Activated CD8-positive, alpha-beta memory T cell treated with anti-CD3 and anti-CD28 coated beads, Interleukin-2, amount 50 U/mL, for 4 hours (primary cell): Measurements from ENCODE around the gene SIAH2.
A peak's percentile ranks its signal among the peaks of the same experiment; 100 is the strongest.

Experiments
- DNase-seq: peaks from one replicate; pipeline ENCODE4 v3.0.0-alpha.2; 2020

The SIAH2 gene

DNA sequence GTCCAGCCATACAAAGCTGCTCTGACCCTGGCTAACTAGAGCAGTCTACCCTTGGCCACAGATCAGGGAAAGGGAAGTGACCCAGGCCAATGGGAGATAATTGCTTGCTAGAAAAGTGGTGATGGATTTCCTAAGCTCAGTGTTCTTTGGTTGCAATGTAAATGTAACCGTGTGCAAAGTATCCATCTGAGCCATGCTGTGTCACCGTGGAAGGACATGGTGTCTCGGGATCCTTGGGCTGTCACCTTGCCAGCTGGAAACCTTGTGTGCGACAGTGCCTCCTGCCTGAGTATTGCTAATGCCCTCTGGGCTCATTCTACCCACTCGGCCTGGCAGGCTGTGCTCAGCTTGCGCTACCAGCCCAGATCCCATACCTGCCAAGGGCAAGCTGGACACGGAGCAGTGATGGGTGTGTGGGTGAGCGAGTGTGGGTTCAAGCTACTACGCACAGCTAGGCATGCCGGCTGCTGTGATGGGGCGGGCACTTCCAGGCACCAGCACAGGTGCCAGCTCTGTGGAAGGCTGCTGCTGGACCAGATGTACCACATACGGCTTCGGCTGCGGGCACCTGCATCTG, 10.7 kb upstream of the SIAH2 start:
- no peak for DNase-seq

DNA sequence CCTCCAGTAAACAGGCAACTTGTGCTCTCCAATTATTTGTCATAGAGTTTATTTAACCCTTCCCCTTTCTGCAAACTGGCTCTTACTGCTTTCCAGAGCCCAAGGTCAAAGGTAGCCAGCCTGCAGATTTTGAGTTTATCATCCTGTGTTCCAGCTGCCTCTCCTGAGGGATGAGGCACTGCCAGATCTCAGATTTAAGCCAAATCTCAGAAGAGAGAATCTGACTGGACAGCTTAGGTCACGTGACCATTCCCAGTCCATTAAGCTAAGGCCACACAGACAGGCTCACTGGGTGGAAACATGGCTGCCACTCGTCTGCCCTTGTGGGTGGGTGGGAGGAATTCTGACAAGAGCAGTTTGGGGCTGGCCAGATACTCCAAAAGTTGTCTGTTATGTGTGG, 8.6 kb upstream of the SIAH2 start:
- no peak for DNase-seq

DNA sequence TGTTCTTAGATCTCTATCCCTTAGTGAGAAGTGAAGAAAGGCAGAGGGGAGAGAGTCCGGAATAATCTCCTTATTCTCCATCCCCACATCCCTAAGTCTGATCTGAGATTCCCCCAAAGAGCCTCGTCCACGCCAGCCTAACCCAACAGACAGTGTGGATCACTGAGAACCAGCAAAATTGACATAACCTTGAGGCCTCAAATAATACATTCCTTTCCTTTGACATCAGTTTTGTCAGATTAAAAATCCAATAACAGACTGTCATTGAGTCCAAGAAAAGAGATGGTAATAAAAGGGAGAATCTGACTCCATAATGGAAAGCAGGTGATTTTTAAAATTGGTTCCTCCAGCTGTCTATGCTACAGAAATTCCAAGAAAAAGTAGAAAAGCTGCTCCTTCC, 7.7 kb upstream of the SIAH2 start:
- DNase-seq: no peak

DNA sequence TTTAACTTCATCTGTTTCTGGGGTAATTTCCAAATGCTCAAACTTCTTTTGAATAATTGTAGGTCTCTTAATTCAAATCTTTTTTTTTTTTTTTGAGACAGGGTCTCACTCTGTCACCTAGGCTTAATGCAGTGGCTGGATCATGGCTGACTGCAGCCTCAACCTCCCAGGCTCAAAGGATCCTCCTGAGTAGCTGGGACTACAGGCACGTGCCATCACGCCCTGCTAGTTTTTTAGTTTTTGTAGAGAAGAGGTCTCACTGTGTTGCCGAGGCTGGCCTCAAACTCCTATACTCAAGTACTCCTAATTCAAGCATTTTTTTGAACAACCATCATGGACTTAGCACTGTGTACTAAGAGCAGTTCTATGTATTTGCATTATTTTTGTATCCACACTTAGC, 3.8 kb upstream of the SIAH2 start:
- DNase-seq: no peak

DNA sequence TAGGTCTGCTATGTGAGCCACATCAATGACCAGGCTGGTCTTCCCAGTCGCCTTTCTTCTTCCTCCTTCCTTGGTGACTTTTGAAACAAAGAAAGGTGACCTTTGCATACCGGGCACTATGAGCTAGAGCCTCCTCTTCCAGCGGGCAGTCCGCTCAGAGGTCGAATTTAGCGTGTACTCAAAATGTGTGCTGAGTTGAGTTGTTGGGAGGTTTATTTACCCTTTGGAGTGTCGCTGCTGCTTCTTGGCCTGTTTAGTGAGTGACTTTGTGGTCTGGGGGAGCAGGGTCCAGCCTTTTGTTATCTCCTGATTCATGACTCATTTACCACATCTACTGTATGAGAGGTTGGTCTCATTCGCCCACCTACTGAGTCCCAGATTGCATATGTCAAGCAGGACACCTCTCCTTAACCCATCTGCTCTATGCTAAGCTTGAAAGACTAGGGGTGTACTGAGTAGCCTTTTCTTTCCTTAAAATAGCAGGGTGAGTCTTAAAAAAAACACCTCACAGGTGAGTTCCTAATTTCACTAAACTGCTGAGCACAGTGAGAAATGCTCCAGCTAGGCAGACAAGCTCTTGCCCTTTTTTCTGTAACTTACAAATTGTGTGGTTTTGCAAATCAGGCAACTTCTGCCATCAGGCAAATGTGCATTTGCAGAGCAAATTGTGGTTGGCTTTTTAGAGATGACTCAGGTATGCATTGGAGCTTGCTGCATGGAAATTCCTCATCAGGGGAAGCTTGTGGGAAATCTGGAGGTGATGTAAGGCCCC, 3.2 kb upstream of the SIAH2 start:
- DNase-seq: no peak

DNA sequence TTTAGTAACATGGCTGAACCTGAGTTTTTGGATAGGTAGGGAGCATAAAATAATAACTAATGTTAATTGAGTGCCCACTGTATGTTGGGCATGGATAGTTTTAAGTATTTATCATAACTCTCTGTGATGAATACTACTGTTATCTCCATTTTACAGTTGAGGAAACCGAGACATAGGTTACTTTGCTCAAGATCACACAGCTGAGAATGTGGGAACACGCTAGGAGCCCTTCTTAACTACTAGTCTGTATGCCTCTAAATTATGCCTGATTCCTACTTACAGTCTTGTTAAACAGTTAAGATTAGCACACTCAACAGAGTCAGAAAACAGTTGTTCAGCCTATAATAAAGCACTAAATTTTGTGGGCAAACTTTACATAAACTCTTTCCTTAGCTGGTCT, 2.0 kb upstream of the SIAH2 start:
- no peak for DNase-seq

DNA sequence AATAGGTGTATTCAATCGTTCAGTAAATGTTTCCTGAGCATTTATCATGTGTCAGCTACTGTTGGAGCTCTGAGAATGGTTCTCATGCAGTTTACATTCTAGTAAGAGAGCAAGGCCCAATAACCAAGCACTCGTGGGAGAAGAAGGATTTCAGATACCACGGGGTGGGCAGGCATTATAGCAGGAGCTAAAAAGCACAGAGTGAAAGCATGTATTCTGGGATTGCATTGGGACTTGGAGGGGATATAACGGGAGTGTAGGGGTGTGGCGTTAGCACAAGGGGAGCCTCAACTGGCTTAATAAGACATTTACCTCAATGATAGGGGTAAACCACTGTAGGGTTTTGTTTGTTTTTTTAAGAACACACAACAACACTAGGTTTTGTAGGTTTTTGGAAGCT, 1.6 kb upstream of the SIAH2 start:
- DNase-seq: no peak

DNA sequence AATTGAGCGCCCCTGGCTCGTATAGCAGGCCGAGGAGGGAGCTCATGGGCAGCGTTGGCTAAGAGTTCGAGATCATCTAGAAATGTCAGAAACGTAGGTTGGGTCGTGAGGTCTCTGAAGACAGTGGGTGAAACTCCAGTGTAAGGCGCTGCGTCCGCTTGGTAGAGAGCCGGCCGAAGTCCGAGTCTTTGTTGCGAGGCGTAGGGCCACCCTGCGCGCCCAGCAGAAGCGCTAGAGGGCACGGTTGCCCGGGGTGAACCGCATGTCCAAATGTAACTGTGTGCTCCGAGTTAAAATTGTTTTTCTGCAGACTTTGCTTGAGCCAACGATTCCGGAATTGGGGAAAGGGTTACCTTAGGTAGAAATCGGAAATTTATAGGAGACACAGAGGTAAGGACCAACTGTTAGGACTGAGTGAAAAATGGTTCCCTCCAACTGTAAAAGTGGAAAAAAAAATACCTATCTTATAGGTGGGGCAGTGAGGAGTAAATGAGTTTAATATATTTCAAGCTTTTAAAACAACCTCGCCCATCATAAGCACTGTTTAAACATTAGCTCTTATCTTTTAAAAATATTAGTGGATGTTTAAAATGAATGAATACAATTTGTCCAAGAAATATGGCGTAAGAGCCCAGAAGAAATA, 993 bp upstream of the SIAH2 start:
- DNase-seq: peak; percentile 53

DNA sequence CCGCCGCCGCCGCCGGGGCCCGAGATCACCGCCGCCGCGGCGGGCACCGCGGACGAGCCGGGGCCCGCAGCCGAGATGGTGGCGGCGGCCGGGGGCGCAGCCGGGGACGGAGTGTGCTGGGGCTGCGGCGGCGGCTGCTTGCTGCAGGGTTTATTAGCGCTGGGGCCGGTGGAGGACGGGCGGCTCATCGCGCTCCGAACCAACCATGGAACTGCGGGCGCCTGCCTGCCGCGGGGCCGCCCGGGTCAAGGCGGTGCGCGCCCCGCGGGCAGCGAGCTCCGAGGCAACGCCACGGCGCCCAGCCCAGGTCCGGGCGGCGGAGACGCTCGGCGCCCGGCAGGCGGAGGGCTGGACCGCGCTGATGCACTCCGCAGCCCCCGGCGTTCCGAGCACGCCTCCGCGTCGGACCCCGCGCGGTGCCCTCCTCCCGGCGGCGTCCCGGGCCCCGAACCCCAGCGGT, 277 bp downstream of the SIAH2 start:
- no peak for DNase-seq

DNA sequence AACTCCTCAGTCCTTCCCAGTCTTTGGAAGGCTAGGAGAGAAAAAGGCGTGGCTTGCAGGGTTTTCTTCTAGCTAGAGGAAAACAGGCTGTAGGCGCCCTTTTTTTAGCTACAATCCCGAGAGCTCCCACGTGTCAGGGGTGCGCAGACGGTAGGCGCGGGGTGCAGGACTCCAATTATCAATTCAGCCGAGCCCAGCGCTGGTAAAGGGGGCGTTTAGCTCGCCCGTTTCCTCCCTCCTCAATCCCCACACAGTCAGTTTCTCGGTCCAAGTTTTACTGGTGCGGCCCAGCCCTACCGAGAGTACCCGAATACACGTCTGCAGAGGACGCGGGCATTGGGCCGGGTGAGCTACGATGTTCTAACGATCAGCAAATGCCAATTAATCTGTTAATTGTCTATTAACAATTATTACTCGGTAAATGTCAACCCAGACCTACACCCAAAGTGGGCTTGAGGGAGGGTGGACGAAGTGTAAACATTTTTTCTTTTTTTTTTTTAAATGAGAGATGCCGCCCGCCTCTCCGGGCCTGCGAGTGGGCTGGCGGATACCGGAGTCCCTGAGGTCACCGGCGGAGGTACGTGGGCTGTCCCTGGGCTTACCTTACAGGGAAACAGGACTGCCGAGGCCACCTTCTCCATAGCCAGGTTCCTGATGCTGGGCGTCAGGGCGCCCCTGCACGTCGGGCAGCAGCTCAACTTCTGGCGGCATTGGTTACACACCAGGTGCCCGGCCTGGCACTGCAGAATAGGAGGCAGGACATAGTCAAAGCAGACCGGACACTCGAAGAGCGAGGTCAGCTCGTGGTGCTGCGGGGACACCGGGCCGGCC, 923 bp downstream of the SIAH2 start:
- DNase-seq: peak; percentile 44

DNA sequence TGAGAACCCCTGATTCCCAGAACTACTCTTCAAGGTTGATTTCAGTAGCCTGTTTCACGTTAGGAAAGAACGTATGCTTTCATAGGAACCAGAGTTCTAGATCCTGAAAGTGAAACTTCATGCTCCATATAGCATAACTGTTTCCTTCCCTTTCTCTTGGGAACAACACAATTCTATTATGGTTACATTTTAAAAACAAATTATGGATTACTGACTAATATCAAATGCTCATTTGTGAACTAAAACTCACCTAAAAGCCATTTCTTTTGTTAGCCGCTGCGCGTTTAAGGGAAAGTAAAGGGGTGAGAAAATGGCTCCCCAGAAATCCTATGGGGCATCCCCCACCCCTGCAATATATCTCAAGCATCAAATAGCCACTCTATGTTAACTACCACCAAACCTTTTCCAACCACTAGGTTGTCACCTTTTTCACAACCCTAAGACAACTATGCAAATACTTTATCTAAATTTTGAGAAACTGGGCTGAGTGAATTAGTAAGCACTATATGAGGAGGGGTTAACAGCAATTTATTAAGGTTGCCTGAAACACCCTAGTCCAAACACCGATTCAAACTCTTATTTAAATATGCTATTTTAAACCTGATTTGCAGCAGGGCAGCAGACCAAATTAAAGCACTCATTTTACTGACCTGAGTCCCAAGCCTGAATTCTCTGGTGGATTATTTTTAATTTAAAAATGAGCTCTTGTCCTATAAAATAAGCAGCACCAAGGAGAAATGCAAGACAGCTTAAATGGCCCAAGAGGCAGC, 2.4 kb downstream of the SIAH2 start:
- DNase-seq: peak; percentile 30

DNA sequence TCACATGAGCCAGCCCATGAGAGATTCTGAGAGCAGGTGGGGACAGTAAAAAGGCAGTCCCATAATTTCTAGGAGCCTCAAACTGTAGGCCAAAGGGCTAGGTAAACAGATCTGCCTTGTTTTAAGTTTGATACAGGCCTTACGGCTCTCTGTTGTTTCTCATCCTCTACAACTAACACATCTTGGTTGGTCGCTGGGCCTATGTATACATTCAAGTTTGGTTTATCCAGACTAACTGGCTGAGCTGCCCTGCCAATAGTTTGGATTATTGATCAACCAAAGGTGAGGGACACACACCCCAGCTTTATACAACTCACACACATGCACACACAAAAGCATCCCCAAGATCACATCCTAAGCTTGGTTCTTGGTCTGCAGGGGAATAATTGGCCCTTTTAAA, 3.0 kb downstream of the SIAH2 start:
- DNase-seq: no peak

DNA sequence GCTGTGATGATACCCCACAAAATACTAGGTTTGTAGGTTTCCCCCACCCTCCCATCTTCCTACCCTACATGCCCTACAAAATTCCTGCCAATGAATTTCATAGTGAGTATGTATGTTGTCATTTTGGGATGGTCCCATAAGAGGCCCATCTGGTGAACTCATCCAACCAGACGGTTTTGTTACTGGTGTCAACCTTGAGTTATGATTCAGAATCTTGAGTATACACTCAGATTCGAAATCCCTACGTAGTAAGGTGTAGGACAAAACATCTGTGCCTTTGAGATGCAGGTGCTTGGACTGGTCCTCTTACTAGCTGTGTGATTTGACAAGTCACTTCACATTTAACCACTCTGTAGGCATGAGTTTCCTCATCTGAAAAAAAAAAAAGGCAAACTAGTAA, 3.6 kb downstream of the SIAH2 start:
- no peak for DNase-seq

DNA sequence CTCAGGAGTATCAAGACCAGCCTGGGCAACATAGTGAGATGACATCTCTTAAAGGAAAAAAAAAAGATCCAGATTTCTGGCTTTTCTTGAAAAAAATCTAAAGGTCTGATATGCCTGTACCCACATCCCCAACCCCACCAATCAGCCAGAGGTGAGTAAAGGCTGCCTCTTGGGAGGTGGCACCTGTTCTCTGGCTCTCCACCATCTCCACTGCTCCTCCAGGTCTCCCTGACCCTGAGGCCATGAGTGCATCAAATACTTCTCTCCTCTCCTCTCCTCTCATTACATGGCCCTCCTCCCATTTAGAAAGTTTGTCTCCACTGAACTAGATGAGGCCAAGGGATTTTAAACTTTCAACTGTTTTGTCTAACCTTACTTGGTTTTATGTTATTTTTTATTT, 5.2 kb downstream of the SIAH2 start:
- DNase-seq: no peak

DNA sequence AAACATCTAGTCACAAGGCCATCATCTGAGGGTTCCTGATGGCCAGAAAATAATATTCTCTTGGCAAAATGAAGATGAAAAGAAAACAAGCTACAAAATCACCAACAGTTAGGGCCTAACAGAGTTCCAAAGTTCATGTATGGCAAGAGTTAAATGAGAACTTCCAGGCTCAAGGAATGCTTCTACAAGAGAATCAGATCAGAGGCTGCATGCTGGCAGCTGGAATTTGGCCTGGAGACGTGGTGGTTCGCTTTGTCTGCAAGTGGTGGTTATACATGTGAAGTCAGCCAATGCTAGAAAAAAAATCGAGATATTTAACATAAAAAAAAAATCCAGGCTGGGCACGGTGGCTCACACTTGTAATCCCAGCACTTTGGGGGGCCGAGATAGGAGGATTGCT, 5.6 kb downstream of the SIAH2 start:
- no peak for DNase-seq

DNA sequence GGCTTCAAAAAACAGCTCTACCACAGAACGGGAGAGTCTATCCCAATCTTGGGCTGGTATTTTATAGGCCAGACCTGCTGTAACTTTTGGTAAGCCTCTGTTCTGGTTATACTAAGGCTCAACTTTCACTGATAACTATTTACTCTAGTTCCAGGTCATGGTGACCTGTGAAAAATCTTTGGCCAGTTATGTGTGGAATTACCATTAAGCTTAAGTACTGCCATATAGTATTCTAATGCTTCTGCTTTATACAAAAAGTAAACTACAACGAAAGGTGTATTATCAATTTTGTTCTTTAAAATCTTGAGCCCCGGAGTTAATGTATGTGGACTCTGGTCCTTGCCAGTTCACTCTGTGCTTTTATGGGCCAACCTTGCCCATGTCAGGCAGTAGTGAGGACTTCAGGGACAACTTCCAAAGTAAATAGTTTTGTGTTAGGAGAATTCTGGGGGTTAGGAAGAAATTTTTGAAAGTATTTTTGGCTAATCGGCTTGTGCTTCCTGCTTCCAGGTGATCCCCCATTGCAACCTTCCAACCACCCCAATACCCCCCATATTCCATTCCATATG, 6.4 kb downstream of the SIAH2 start:
- no peak for DNase-seq

DNA sequence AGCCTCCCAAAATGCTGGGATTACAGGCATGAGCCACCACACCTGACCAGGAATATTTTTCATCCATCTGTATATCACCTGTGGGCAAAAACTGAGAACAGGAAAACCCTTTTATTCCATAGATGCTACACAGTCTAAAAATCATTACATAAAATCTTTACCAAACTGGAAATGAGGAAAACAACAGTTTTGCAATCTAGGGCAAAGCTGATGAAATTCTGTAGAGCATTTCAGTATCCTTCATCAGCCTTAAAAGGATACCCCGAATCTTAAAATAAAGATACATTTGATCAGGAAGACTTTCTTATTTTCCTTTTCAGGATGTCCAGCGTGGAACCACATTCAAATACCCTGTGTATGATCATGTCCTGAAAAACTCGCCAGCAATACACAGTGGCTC, 7.1 kb downstream of the SIAH2 start:
- DNase-seq: no peak

DNA sequence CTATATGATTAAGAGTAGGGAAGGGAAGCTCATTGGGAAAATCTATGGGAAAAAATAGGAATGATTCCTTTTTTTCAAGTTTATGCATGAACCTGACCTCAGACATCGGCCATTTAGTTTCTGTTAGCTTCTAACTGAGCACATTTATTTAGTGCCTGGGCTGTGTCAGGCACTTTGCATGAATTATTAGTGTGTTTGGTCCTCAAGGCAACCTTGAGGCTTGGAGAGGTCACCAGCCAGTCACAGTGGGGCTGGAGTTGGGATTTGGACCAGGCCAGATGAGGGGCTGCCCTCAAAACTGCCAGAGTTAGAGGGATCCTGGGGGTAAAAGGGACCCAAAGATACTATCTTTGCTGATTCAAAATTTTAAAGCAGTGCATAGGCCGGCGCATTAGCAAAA, 8.1 kb downstream of the SIAH2 start:
- DNase-seq: no peak

DNA sequence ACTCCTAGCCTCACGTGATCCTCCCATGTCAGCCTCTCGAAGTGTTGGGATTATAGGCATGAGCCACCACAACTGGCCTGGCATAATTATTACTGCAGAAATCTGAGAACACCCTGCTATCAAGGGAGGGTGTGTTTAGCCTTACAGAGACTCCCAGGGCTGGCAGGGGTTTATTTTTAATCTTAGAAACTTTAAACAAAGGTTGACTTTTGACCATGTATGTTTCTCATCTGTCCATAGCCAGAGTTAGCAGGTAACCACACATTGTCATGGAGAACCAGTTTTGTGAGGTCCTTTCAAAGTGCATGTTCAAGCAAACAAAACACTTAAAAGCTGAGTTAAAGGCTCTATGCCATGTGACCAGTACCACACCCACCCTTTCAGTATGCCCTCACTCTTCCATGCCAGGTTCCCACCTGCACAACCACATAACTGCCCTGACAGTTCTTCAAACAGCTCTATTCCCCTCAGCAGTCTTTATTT, 11.1 kb downstream of the SIAH2 start:
- DNase-seq: no peak

DNA sequence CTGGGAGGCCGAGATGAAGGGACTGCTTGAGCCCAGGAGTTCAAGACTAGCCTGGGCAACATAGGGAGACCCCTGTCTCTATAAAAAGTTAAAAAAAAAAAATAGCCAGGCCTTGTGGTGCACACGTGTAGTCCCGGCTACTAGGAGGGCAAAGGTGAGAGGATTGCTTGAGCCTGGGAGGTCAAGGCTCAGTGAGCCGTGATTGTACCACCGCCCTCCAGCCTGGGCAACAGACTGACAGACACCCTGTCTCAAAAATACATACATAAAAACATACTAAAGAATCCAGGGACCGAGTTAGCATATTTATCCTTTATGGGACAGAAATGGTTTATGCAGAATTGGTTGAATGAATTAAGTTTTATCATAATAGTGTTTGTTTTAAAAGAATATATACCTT, 13.7 kb downstream of the SIAH2 start:
- DNase-seq: no peak

DNA sequence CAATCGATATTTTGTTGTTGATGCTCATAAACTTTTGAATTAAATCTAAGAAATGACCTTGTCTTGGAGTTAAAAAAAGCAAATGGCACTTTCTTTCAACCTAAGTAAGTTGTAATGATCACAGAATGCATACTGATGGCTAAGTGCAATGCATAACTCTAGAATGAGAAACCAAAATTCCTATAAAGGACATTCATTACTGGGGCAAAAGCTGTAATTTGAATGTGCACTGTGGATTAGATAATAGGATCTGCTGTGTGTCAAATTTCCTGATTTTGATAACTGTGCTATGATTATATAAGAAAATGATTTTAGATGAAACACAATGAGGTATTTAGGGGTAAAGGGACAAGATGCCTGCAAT, 14.3 kb downstream of the SIAH2 start:
- DNase-seq: no peak
